Adrenal gland (tissue), 19 donors: ENCODE results near the gene GCG. TPM values are rescaled to one million over a fixed set of nuclear protein-coding genes. Genes with fewer than 3 reads are reported as not detected.

Experiments used
- DNase-seq, 7 donors: peaks; one replicate each; pipeline ENCODE4 v3.0.0-alpha.2; 2019 to 2020
- H3K27ac ChIP-seq, 5 donors: fragments of 200-600 bp; sonication (generic) in 4 of 5; 1 replicate in 3 of 5; 2 replicates in 2 of 5; pipeline versions ENCODE4 v1.5.1 to v1.8.0; 2016 to 2020; ENCODE audit warnings: mild to moderate bottlenecking in 1 of 5
- H3K27me3 ChIP-seq: fragments of 200-600 bp; 2 replicates; pipeline ENCODE4 v1.8.0; 2021
- H3K36me3 ChIP-seq, 2 donors: fragments of 200-600 bp; replicated peaks in 1 of 2; 1 replicate in 1 of 2; 2 replicates in 1 of 2; pipeline versions ENCODE4 v1.5.1 to v1.8.0; 2018 to 2022
- H3K4me1 ChIP-seq, 2 donors: fragments of 200-600 bp; replicated peaks in 1 of 2; 1 replicate in 1 of 2; 2 replicates in 1 of 2; pipeline versions ENCODE4 v1.5.1 to v1.8.0; 2018 to 2021
- H3K4me3 ChIP-seq, 4 donors: fragments of 200-600 bp; sonication (generic) in 3 of 4; one replicate each; pipeline ENCODE4 v1.5.1; 2016 to 2018
- H3K9me3 ChIP-seq, 3 donors: fragments of 200-600 bp; sonication (generic) in 1 of 3; replicated peaks in 1 of 3; 1 replicate in 2 of 3; 2 replicates in 1 of 3; pipeline versions ENCODE4 v1.5.1 to v1.8.0; 2016 to 2021
- CTCF ChIP-seq, 6 experiments: fragments of 450-650 bp in 4 of 6; fragments of 200-600 bp in 2 of 6; sonication (generic) in 1 of 6; IDR thresholded peaks; 1 replicate in 5 of 6; 2 replicates in 1 of 6; pipeline versions ENCODE4 v1.5.1 to v1.8.0; 2016 to 2021; ENCODE audit warnings: antibody characterized with exemption in 6 of 6, mild to moderate bottlenecking in 2 of 6, moderate library complexity in 1 of 6
- POLR2A ChIP-seq, 2 donors: fragments of 450-650 bp; IDR thresholded peaks; one replicate each; pipeline ENCODE4 v1.6.1; 2017; ENCODE audit warnings: antibody characterized with exemption in 2 of 2, mild to moderate bottlenecking in 2 of 2, moderate library complexity in 1 of 2
- WGBS, 4 donors: extraction: QIAGEN DNeasy Blood & Tissue Kit in 2 of 4; methylation state at CpG; one replicate each; pipeline versions ENCODE4 v1.1.5 to v1.1.7; 2013 to 2017; 5-methylcytosine and 5-hydroxymethylcytosine counted together
- intact Hi-C, 2 donors: fragments of 100-400 bp; cut with DNase I; formaldehyde crosslinking; loops; one replicate each; pipeline versions ENCODE4 v1.14.1 to v1.15.0; 2022 to 2023
- long read RNA-seq, 10 donors: library from polyadenylated mRNA in 3 of 10; unstranded in 2 of 10; stranded (forward) in 1 of 10; transcript quantifications; one replicate each; pipeline ENCODE4 v2.0.0 and lab custom pipeline, GENCODE V29; 2021 to 2026
- polyA plus RNA-seq, 3 donors: library from polyadenylated mRNA; stranded (reverse); fragments of 200-250 nt in 2 of 3; fragments of 350-450 nt in 1 of 3; fragmentation: Illumina TruSeq in 1 of 3; extraction: RNeasy Lipid Tissue Mini Kit (QIAGEN cat#74804) in 1 of 3; gene quantifications; one replicate each; pipeline ENCODE4 v1.2.3, GENCODE V29; 2013 to 2014
- total RNA-seq, 9 donors: library from RNA; depleted of rRNA in 4 of 9; stranded (reverse); fragments of >200 nt in 4 of 9; fragments of 120-200 nt in 1 of 9; fragmentation: NEBNext Ultra II Directional in 1 of 9; extraction: Animal tissue kit (Norgen Biotek cat#: 25700) in 1 of 9; gene quantifications; one replicate each; pipeline versions ENCODE4 v1.1.0 to v1.2.4, GENCODE V29; 2013 to 2023
- donor health status: healthy with polysubstance abuse.
- donor health status: Bipolar disorder and iron deficiency.
- donor health status: DM: yes; HTN: yes; CAD: no.
- donor health status: DM: no; HTN: no; CAD: no.
- donor health status: DM: no; HTN: no; CAD: no.
- donor health status: DM: yes; HTN: yes; CAD: no.

The GCG gene
- total RNA-seq (under 1 TPM in 1 of 9 donors, not detected in 8; 0.22 TPM), polyA plus RNA-seq (under 1 TPM in 1 of 3 donors, not detected in 2; 0.51 TPM)
- long read RNA-seq, donor 1 = 0 reads
- long read RNA-seq, donor 2 = 0 reads
- long read RNA-seq, donor 3 = 0 reads
- long read RNA-seq, donor 4 = 0 reads
- long read RNA-seq, donor 5 = 0 reads
- long read RNA-seq, donor 6 = 0 reads
- long read RNA-seq, donor 7 = 0 reads
- long read RNA-seq, donor 8 = 0 reads
- long read RNA-seq, donor 9 = 0 reads
- long read RNA-seq, donor 10 = 0 reads

- intact Hi-C loops = no loop called here
- H3K4me3 ChIP-seq = no peak within 1 kb of the TSS
- no peak for TF ChIP-seq CTCF (IDR thresholded peaks at IDR 0.05)
- no peak for TF ChIP-seq POLR2A (IDR thresholded peaks at IDR 0.05)
- H3K27ac ChIP-seq = no peak within 1 kb of the TSS
- H3K9me3 ChIP-seq = no peaks in the 10 kb centered on the region
- no peaks in the 10 kb centered on the region for H3K4me1 ChIP-seq
- WGBS, 4 donors = 85 to 89% (median 86%) methylated on average over 3 of the region's 3 CpGs
- no peak for DNase-seq
- peaks cover 3% of the 10 kb centered on the region for H3K27me3 ChIP-seq
- H3K36me3 ChIP-seq = no peaks in the 10 kb centered on the region
Observed at GRCh38 chr2:162152147-162152546, at the start of gene GCG. TSS of gene GCG (minus strand) at chr2:162152247. CDS start at chr2:162149178, 3,069 bp downstream.

- no peaks in the 10 kb centered on the region for H3K4me1 ChIP-seq
- no peak overlapping the region for H3K4me3 ChIP-seq
- TF ChIP-seq POLR2A (IDR thresholded peaks at IDR 0.05) (no peak), CTCF (IDR thresholded peaks at IDR 0.05) (no peak)
- H3K9me3 ChIP-seq = no peaks in the 10 kb centered on the region
- 71 to 81% (median 77%) methylated on average over 1 of the region's 1 CpG for WGBS, 4 donors
- H3K27ac ChIP-seq = no peak overlapping the region
- no peaks in the 10 kb centered on the region for H3K27me3 ChIP-seq
- DNase-seq = no peak
- H3K36me3 ChIP-seq = no peaks in the 10 kb centered on the region
- intact Hi-C loops = no loop called here
Observed at GRCh38 chr2:162200636-162201035, 48.6 kb upstream of the GCG start.

GRCh38 chr2:162199913-162200312, 47.9 kb upstream of the GCG start:
- WGBS, 4 donors = 81 to 96% (median 86%) methylated on average over 1 of the region's 1 CpG
- Histone ChIP-seq H3K27me3 (no peaks in the 10 kb centered on the region), H3K27ac (no peak overlapping the region), H3K4me3 (no peak overlapping the region), H3K4me1 (no peaks in the 10 kb centered on the region), H3K36me3 (no peaks in the 10 kb centered on the region), H3K9me3 (no peaks in the 10 kb centered on the region)
- TF ChIP-seq CTCF (IDR thresholded peaks at IDR 0.05) (no peak), POLR2A (IDR thresholded peaks at IDR 0.05) (no peak)
- DNase-seq = no peak
- intact Hi-C loops = no loop called here

- Histone ChIP-seq H3K27ac (no peak overlapping the region), H3K36me3 (no peaks in the 10 kb centered on the region), H3K4me1 (no peaks in the 10 kb centered on the region), H3K9me3 (no peaks in the 10 kb centered on the region), H3K4me3 (no peak overlapping the region), H3K27me3 (no peaks in the 10 kb centered on the region)
- intact Hi-C loops = no loop called here
- 84 to 93% (median 88%) methylated on average over 9 of the region's 9 CpGs for WGBS, 4 donors
- no peak for DNase-seq
- no peak for TF ChIP-seq CTCF (IDR thresholded peaks at IDR 0.05)
- TF ChIP-seq POLR2A (IDR thresholded peaks at IDR 0.05) = no peak
Observed at GRCh38 chr2:162198239-162198638, 46.2 kb upstream of the GCG start.
